ENCODE data around the gene HERC2. TPM values are rescaled to one million over a fixed set of nuclear protein-coding genes. Genes with fewer than 3 reads are reported as not detected.

Gene HERC2
- total and polyA plus RNA-seq, 2 of the 8 experiments (the other 6 are each of a cell fraction or from before 2014, with no cell fraction given) = 83.0 to 88.7 TPM

DNA sequence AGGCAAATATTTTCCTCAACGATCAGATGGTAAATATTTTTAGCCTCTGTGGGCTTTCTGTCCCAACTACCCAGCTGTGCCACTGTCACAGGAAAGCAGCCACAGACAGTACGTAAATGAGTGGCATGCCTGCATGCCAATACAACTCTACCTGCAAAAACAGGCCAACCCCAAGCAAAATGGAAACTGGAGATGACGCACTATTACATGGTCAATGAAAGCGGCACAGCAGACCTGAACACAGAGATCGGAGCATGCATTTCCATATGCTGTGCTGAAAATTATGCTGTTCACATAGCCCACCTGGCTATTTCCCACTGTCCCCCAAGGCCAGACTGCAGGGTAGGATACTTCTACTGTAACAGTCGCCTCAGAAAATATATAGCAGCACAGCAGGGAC, 57.8 kb downstream of the HERC2 start:
- FAIRE-seq = no peak
- no peak overlapping the region for H2BK20ac ChIP-seq (ENCODE audit: low read length)
- H2BK12ac ChIP-seq (ENCODE audit: low read depth, low read length) = no peak overlapping the region
- no peak for TF ChIP-seq NANOG (IDR thresholded peaks at IDR 0.05; ENCODE audit: insufficient read depth, low read depth, low read length, poor library complexity, severe bottlenecking)
- TF ChIP-seq BACH1 (IDR thresholded peaks at IDR 0.05; ENCODE audit: low read length) = no peak
- no peak for TF ChIP-seq EGR1 (IDR thresholded peaks at IDR 0.05; ENCODE audit: borderline replicate concordance, low read depth, low read length)

More for the DNA sequence above, 57.8 kb downstream of the HERC2 start:
- no peak for DNase-seq (ENCODE audit: low read depth in 1 of 2, low spot score in 2 of 2)
- peaks cover 0 to 3% (median 0%) of the 10 kb centered on the region in 4 experiments; a peak in 1 of 7 replicates for H3K4me1 ChIP-seq (replicated peaks in 1 of 4; ENCODE audit: control insufficient read depth in 3 of 4, insufficient read depth in 4 of 4, low read length in 3 of 4)
- no peak overlapping the region for H4K8ac ChIP-seq (ENCODE audit: extremely low read depth, insufficient read depth, low read length)
- H2BK15ac ChIP-seq (ENCODE audit: low read length) = no peak overlapping the region
- H3K4me3 ChIP-seq (ENCODE audit: extremely low read depth in 1 of 4, insufficient read depth in 2 of 4, low read depth in 3 of 4, low read length in 4 of 4) = no peak overlapping the region
- WGBS, 2 experiments (ENCODE audit: extremely low coverage in 1 of 2, insufficient coverage in 1 of 2, insufficient read length in 1 of 2, insufficient replicate concordance in 2 of 2, low coverage in 1 of 2, low lambda C conversion rate in 2 of 2, missing lambda C conversion rate in 1 of 2) = 91% methylated on average over 6 of the region's 6 CpGs; no CpG with 5 or more reads in 1 of the 2 experiments
- H3K23me2 ChIP-seq (ENCODE audit: low read depth, low read length) = no peaks in the 10 kb centered on the region; the same call in 1 of the 2 replicates
- H3K9me3 ChIP-seq (ENCODE audit: insufficient read depth in 2 of 2, low read depth in 1 of 2, low read length in 1 of 2) = no peaks in the 10 kb centered on the region
- H3K27me3 ChIP-seq (replicated peaks in 1 of 4; ENCODE audit: control insufficient read depth in 3 of 4, extremely low read depth in 1 of 4, insufficient read depth in 3 of 4, low read length in 3 of 4) = no peaks in the 10 kb centered on the region
- H2AK5ac ChIP-seq (ENCODE audit: low read depth, low read length) = no peak overlapping the region
- H3K79me1 ChIP-seq (ENCODE audit: low read depth, low read length) = peaks cover 11% of the 10 kb centered on the region; the same call in 1 of the 2 replicates
- H3K23ac ChIP-seq (ENCODE audit: insufficient read length) = no peak overlapping the region
- ChIA-PET POLR2A (ENCODE audit: partially characterized antibody) (no interaction called here), CTCF (ENCODE audit: partially characterized antibody) (interaction anchor here (0.6 kb wide), 1 partner anchor 1499 kb away, joined by 3 read pairs; no protein-coding TSS in a partner anchor)
- peaks cover 12 to 41% (median 30%) of the 10 kb centered on the region in 4 experiments for H3K36me3 ChIP-seq (ENCODE audit: control insufficient read depth in 2 of 4, insufficient read depth in 4 of 4, low read length in 3 of 4)
- H3K79me2 ChIP-seq (ENCODE audit: control insufficient read depth in 1 of 2, insufficient read depth in 2 of 2, low read length in 2 of 2) = peaks cover 0 to 45% of the 10 kb centered on the region in 2 experiments; a peak in 3 of 4 replicates
- no peak overlapping the region for H3K9ac ChIP-seq (replicated peaks in 1 of 4; ENCODE audit: extremely low read depth in 1 of 4, low read depth in 3 of 4, low read length in 3 of 4)
- no peak overlapping the region for H2BK5ac ChIP-seq (ENCODE audit: low read depth, low read length)
- no peak overlapping the region for H3K56ac ChIP-seq (replicated peaks; ENCODE audit: insufficient read length, low read depth, low read length)
- no peak overlapping the region for H3K18ac ChIP-seq (ENCODE audit: extremely low read depth, low read length)
- 0 out of 2 replicates have a peak overlapping the region, but pooled peaks have one; percentile 19 for H3K27ac ChIP-seq (ENCODE audit: low read depth, low read length)
- H2AFZ ChIP-seq (ENCODE audit: low read length) = no peak overlapping the region
- H3K14ac ChIP-seq (ENCODE audit: insufficient read length) = no peak overlapping the region
- no peak overlapping the region for H2BK120ac ChIP-seq (replicated peaks; ENCODE audit: low read depth, low read length)
- H3K4me2 ChIP-seq (ENCODE audit: insufficient read depth in 1 of 2, low read depth in 2 of 2, low read length in 2 of 2) = no peak overlapping the region
- H4K5ac ChIP-seq (ENCODE audit: insufficient read length, low read depth, low read length) = no peak overlapping the region
- no peak overlapping the region for H3K4ac ChIP-seq (replicated peaks; ENCODE audit: insufficient read length, low read depth, low read length)
- H4K20me1 ChIP-seq (replicated peaks in 1 of 2; ENCODE audit: control insufficient read depth in 1 of 2, insufficient read depth in 2 of 2, low read length in 2 of 2) = peaks cover 13% of the 10 kb centered on the region in 2 experiments
- H4K91ac ChIP-seq (replicated peaks; ENCODE audit: insufficient read length, low read length) = no peak overlapping the region
